Heart left ventricle (tissue), 16 donors: ENCODE results near the gene DAB2. TPM values are rescaled to one million over a fixed set of nuclear protein-coding genes. Genes with fewer than 3 reads are reported as not detected.

Experiments
- ATAC-seq, 4 donors: fragments of 200-7000 bp; cut with Tn5 transposase; one replicate each; pipeline ENCODE4 v1.9.1; 2020 to 2022; ENCODE audit warnings: moderate library complexity in 4 of 4, mild to moderate bottlenecking in 3 of 4, moderate number of reproducible peaks in 1 of 4
- DNase-seq, 5 donors: peaks; one replicate each; pipeline ENCODE4 v3.0.0-alpha.2; 2020
- H3K27ac ChIP-seq, 12 donors: fragments of 200-600 bp; sonication (generic) in 4 of 12; one replicate each; pipeline versions ENCODE4 v1.5.0 to v1.8.0; 2016 to 2022; ENCODE audit warnings: mild to moderate bottlenecking in 2 of 12
- H3K27me3 ChIP-seq, 9 donors: fragments of 200-600 bp; sonication (generic) in 2 of 9; one replicate each; pipeline versions ENCODE4 v1.5.1 to v1.8.0; 2016 to 2022; ENCODE audit warnings: mild to moderate bottlenecking in 3 of 9
- H3K36me3 ChIP-seq, 9 donors: fragments of 200-600 bp; sonication (generic) in 2 of 9; one replicate each; pipeline versions ENCODE4 v1.5.0 to v1.8.0; 2018 to 2022; ENCODE audit warnings: mild to moderate bottlenecking in 2 of 9
- H3K4me1 ChIP-seq, 12 donors: fragments of 200-600 bp; sonication (generic) in 4 of 12; one replicate each; pipeline versions ENCODE4 v1.5.0 to v1.8.0; 2016 to 2022; ENCODE audit warnings: mild to moderate bottlenecking in 3 of 12
- H3K4me3 ChIP-seq, 12 donors: fragments of 200-600 bp; sonication (generic) in 4 of 12; one replicate each; pipeline versions ENCODE4 v1.5.0 to v1.8.0; 2017 to 2022; ENCODE audit warnings: mild to moderate bottlenecking in 9 of 12, moderate library complexity in 4 of 12
- H3K9me3 ChIP-seq, 12 donors: fragments of 200-600 bp; sonication (generic) in 4 of 12; one replicate each; pipeline versions ENCODE4 v1.5.0 to v1.8.0; 2016 to 2022; ENCODE audit warnings: mild to moderate bottlenecking in 1 of 12
- POLR2A ChIP-seq, 2 donors: fragments of 450-650 bp; IDR thresholded peaks; one replicate each; pipeline ENCODE4 v1.6.1; 2017; ENCODE audit warnings: antibody characterized with exemption in 2 of 2, mild to moderate bottlenecking in 2 of 2, moderate library complexity in 2 of 2
- WGBS, 4 donors: extraction: QIAGEN DNeasy Blood & Tissue Kit in 2 of 4; methylation state at CpG; one replicate each; pipeline versions ENCODE4 v1.1.5 to v1.1.7; 2013 to 2018; 5-methylcytosine and 5-hydroxymethylcytosine counted together
- intact Hi-C, 10 donors: fragments of 100-400 bp; cut with DNase I; formaldehyde crosslinking; loops; one replicate each; pipeline versions ENCODE4 v1.11.1 to v1.14.2; 2022
- polyA plus RNA-seq, 2 donors: library from polyadenylated mRNA; stranded (reverse); fragments of 200-250 nt; gene quantifications; one replicate each; pipeline ENCODE4 v1.2.3, GENCODE V29; 2013
- total RNA-seq, 9 donors: library from RNA; depleted of rRNA in 2 of 9; stranded (reverse); fragments of >200 nt in 2 of 9; fragmentation: NEBNext Ultra II Directional in 3 of 9; extraction: Animal tissue kit (Norgen Biotek cat#: 25700) in 3 of 9; gene quantifications; one replicate each; pipeline versions ENCODE4 v1.1.0 to v1.2.4, GENCODE V29; 2016 to 2023
- TF ChIP-seq, protein P1 (sequence below), 12 donors: fragments of 200-600 bp; sonication (generic) in 4 of 12; IDR thresholded peaks; one replicate each; pipeline versions ENCODE4 v1.5.0 to v1.8.0; 2018 to 2022; ENCODE audit warnings: antibody characterized with exemption in 12 of 12, mild to moderate bottlenecking in 5 of 12
- donor health status: ischemic (EF 13 %, LVEDD 7.1; RV severe dilation, severe dysfunction).
- donor health status: healthy with polysubstance abuse.
- donor health status: DM: no; HTN: yes; CAD: no.
- donor health status: DM: no; HTN: no; CAD: no.
- donor health status: ischemic (EF 25% LVEDD 6.9; RV normal size, moderate dysfunction).
- donor health status: ischemic (EF 25% LVEDD 5.7; RV mildly dilated, moderate dysfunction).
- donor health status: healthy.
- donor health status: DM: yes; HTN: yes; CAD: no.
- donor health status: ischemic (EF 35%, LVEDD 5.7; RV mildly dilated, moderate dysfunction).
- donor health status: nonischemic (EF 11% LVEDD 7.7; RV severe dilation, severe dysfunction).
- donor health status: DM: yes; HTN: yes; CAD: no.
- donor health status: PGD.
- donor health status: ischemic (EF 29% LVEDD 5.4; RV normal size, mild dysfunction).
- donor health status: nonischemic (EF 23%, LVEDD 6.1; RV moderate dilation, normal function).

DAB2 gene
- total and polyA plus RNA-seq, 11 donors = 7.8 to 157 (median 24.9) TPM

DNA sequence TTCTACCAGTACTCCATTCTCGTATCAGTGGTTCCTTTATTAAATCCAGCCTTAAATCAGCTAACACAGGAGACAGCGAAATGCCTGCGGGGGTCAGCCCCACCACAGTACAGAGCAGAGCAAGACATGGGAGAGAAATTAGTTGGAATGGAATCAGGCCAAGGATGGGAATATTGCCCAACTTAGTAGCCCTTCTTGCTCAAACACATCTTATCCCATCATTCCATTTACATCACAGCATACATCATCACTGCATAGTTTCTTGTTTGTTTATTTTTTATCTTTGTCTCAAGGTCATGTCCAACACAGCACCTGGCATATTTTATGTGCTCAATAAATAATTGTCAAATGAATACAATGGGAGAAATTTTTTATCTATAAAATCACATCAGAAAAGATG is 34.3 kb upstream of the DAB2 start:
- H3K4me1 ChIP-seq = peaks cover 0 to 24% (median 0%) of the 10 kb centered on the region in 12 donors
- H3K36me3 ChIP-seq = no peaks in the 10 kb centered on the region
- DNase-seq (no peak), ATAC-seq (no peak)
- intact Hi-C loops = no loop called here
- no peaks in the 10 kb centered on the region for H3K9me3 ChIP-seq
- WGBS, 4 donors = 91 to 96% (median 95%) methylated on average over 3 of the region's 3 CpGs
- no peak overlapping the region for H3K4me3 ChIP-seq
- H3K27ac ChIP-seq = peak overlapping the region in 1 of 12 donors; percentile 11
- H3K27me3 ChIP-seq = no peaks in the 10 kb centered on the region
- TF ChIP-seq, protein P1, sequence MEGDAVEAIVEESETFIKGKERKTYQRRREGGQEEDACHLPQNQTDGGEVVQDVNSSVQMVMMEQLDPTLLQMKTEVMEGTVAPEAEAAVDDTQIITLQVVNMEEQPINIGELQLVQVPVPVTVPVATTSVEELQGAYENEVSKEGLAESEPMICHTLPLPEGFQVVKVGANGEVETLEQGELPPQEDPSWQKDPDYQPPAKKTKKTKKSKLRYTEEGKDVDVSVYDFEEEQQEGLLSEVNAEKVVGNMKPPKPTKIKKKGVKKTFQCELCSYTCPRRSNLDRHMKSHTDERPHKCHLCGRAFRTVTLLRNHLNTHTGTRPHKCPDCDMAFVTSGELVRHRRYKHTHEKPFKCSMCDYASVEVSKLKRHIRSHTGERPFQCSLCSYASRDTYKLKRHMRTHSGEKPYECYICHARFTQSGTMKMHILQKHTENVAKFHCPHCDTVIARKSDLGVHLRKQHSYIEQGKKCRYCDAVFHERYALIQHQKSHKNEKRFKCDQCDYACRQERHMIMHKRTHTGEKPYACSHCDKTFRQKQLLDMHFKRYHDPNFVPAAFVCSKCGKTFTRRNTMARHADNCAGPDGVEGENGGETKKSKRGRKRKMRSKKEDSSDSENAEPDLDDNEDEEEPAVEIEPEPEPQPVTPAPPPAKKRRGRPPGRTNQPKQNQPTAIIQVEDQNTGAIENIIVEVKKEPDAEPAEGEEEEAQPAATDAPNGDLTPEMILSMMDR (IDR thresholded peaks at IDR 0.05) = no peak
- TF ChIP-seq POLR2A (IDR thresholded peaks at IDR 0.05) = no peak

DNA sequence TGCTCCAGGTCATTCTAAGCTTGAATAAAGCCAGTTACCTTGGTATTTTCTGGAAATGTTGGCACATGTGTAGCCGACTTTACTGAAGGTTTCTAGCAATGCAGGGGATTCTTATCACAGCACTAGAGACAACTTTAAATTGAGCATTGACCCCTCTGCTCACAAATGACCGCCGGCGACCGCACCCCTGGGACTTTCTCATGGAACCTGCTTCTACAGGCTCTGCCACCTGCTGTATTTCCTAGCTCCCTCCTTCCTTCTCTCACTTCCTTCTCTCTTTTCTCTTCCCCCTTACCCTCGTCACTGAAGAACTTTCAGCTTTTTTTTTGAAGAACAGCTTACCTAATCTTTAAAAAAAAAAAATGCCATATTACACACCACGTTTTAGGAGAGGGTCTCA is 30.9 kb upstream of the DAB2 start:
- no peak for TF ChIP-seq POLR2A (IDR thresholded peaks at IDR 0.05)
- TF ChIP-seq, protein P1 (IDR thresholded peaks at IDR 0.05) = no peak
- intact Hi-C loops = no loop called here
- ATAC-seq = no peak
- 71 to 78% (median 75%) methylated on average over 7 of the region's 7 CpGs for WGBS, 4 donors
- Histone ChIP-seq H3K4me1 (peaks cover 0 to 18% (median 0%) of the 10 kb centered on the region in 12 donors), H3K27me3 (no peaks in the 10 kb centered on the region), H3K27ac (no peak overlapping the region), H3K36me3 (no peaks in the 10 kb centered on the region), H3K9me3 (no peaks in the 10 kb centered on the region), H3K4me3 (no peak overlapping the region)
- DNase-seq = peak in 1 of 5 donors; percentile 24

DNA sequence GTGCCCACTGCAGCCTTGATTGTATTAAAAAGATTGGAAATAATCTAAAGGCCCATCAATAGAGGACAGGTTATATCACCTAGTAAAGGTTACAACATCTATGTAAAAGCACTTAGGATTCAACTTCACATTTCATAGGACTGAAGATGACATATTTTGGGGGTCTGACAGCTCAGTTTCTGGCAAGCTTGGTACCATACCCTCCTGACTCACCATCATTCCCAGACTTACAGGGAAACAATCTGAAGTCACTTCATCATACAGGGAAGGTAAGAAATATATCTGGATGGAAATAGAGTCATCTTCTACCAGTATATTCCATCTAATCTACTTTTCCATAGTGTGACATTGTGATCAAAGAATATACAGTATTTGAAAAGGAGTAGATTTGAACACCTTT is 28.8 kb upstream of the DAB2 start:
- Histone ChIP-seq H3K9me3 (no peaks in the 10 kb centered on the region), H3K4me1 (peaks cover 0 to 5% (median 0%) of the 10 kb centered on the region in 12 donors), H3K4me3 (no peak overlapping the region), H3K27ac (no peak overlapping the region), H3K36me3 (no peaks in the 10 kb centered on the region), H3K27me3 (no peaks in the 10 kb centered on the region)
- no peak for TF ChIP-seq POLR2A (IDR thresholded peaks at IDR 0.05)
- TF ChIP-seq, protein P1 (IDR thresholded peaks at IDR 0.05) = no peak
- no peak for ATAC-seq
- DNase-seq = no peak
- intact Hi-C loops = no loop called here

DNA sequence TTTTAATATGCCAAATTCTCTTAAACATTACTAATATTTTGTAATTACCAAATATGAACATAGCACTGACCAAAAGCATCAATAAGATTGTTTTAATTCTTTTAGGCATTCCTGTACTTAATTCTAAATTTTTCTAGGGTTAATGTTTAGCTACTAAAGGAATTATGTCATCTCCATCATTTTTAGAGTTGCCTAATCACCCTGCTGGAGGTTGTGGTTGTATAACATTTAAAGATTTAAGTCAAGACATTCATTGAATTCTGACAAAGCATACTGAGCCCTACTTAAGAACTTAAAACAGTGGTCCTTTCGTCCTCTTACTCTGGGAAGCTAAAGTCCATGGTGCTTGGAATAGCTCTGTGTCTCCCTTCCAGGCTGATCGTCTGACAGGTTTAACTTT is 28.1 kb upstream of the DAB2 start:
- Histone ChIP-seq H3K27me3 (no peaks in the 10 kb centered on the region), H3K9me3 (no peaks in the 10 kb centered on the region), H3K36me3 (no peaks in the 10 kb centered on the region), H3K4me1 (peaks cover 0 to 3% (median 0%) of the 10 kb centered on the region in 12 donors), H3K27ac (no peak overlapping the region), H3K4me3 (no peak overlapping the region)
- TF ChIP-seq, protein P1 (IDR thresholded peaks at IDR 0.05) = no peak
- no peak for TF ChIP-seq POLR2A (IDR thresholded peaks at IDR 0.05)
- no peak for ATAC-seq
- DNase-seq = no peak
- intact Hi-C loops = no loop called here
- 75 to 91% (median 79%) methylated on average over 2 of the region's 2 CpGs for WGBS, 4 donors
